Kidney (tissue), 14 donors: Measurements from ENCODE around the gene LRRC27. TPM values are rescaled to one million over a fixed set of nuclear protein-coding genes. Genes with fewer than 3 reads are reported as not detected.
"Not testable (repeated sequence)": the region's sequence is repeated elsewhere in the genome, so short reads cannot be mapped to it uniquely, and the experiment has no call there.

Experiments used
- DNase-seq, 5 donors: peaks; one replicate each; pipeline ENCODE4 v3.0.0-alpha.2; 2013 to 2020
- FAIRE-seq: peaks from 2 replicates; lab custom pipeline; 2012; peaks lifted over from hg19 to GRCh38; lab: Jason Lieb, UNC
- H3K27ac ChIP-seq, 2 donors: one replicate each; pipeline ENCODE4 v1.7.0; 2013; ENCODE audit warnings: low read depth in 2 of 2, low read length in 2 of 2, inconsistent platforms in 1 of 2
- H3K27me3 ChIP-seq: one replicate; pipeline ENCODE4 v1.7.1; 2013; ENCODE audit warnings: low read length, inconsistent platforms; ENCODE audit not compliant: control insufficient read depth, insufficient read depth
- H3K36me3 ChIP-seq, 3 donors: one replicate each; pipeline versions ENCODE4 v1.7.0 to v1.7.1; 2013; ENCODE audit warnings: low read length in 3 of 3, control low read depth in 1 of 3, inconsistent platforms in 1 of 3; ENCODE audit not compliant: insufficient read depth in 3 of 3, control insufficient read depth in 2 of 3
- H3K4me1 ChIP-seq, 3 donors: one replicate each; pipeline versions ENCODE4 v1.7.0 to v1.7.1; 2013; ENCODE audit warnings: low read length in 3 of 3, inconsistent platforms in 1 of 3, low read depth in 1 of 3; ENCODE audit not compliant: control insufficient read depth in 2 of 3, insufficient read depth in 2 of 3
- H3K4me3 ChIP-seq, 3 donors: one replicate each; pipeline versions ENCODE4 v1.7.0 to v1.8.1; 2013; ENCODE audit warnings: low read length in 3 of 3, control low read depth in 1 of 3, inconsistent platforms in 1 of 3
- H3K9ac ChIP-seq, 3 donors: one replicate each; pipeline versions ENCODE4 v1.7.0 to v1.7.1; 2013; ENCODE audit warnings: low read length in 3 of 3, control low read depth in 1 of 3, inconsistent platforms in 1 of 3
- H3K9me3 ChIP-seq, 3 donors: one replicate each; pipeline versions ENCODE4 v1.7.0 to v1.7.1; 2013; ENCODE audit warnings: low read length in 3 of 3, control low read depth in 1 of 3, inconsistent platforms in 1 of 3; ENCODE audit not compliant: control insufficient read depth in 2 of 3, insufficient read depth in 1 of 3
- CTCF ChIP-seq: IDR thresholded peaks from 3 replicates; pipeline ENCODE4 v1.5.1; 2012; ENCODE audit warnings: mild to moderate bottlenecking, moderate library complexity, borderline replicate concordance; ENCODE audit not compliant: insufficient read depth; ENCODE audit errors: extremely low read depth
- intact Hi-C: fragments of 100-400 bp; cut with DNase I; formaldehyde crosslinking; loops from one replicate; pipeline ENCODE4 v1.11.1; 2022
- polyA plus RNA-seq: library from polyadenylated mRNA; stranded (reverse); fragments of 350-450 nt; fragmentation: Illumina TruSeq; extraction: RNeasy Lipid Tissue Mini Kit (QIAGEN cat#74804); gene quantifications from one replicate; pipeline ENCODE4 v1.2.3, GENCODE V29; 2014; ENCODE audit warnings: low read depth, low replicate concordance; ENCODE audit not compliant: insufficient read depth
- total RNA-seq: library from RNA; stranded (reverse); fragmentation: NEBNext Ultra II Directional; extraction: Animal tissue kit (Norgen Biotek cat#: 25700); gene quantifications from one replicate; pipeline ENCODE4 v1.2.1, GENCODE V29; 2021
- donor health status: control.
- donor health status: control.
- donor health status: control.
- donor health status: control.
- donor health status: control.
- donor health status: DM: yes; HTN: yes; CAD: no.
- donor health status: Normal renal cell carcinoma (clear cell type).

LRRC27 gene
- total and polyA plus RNA-seq, 2 donors from 2014 or later = 14.4 to 14.6 TPM

DNA sequence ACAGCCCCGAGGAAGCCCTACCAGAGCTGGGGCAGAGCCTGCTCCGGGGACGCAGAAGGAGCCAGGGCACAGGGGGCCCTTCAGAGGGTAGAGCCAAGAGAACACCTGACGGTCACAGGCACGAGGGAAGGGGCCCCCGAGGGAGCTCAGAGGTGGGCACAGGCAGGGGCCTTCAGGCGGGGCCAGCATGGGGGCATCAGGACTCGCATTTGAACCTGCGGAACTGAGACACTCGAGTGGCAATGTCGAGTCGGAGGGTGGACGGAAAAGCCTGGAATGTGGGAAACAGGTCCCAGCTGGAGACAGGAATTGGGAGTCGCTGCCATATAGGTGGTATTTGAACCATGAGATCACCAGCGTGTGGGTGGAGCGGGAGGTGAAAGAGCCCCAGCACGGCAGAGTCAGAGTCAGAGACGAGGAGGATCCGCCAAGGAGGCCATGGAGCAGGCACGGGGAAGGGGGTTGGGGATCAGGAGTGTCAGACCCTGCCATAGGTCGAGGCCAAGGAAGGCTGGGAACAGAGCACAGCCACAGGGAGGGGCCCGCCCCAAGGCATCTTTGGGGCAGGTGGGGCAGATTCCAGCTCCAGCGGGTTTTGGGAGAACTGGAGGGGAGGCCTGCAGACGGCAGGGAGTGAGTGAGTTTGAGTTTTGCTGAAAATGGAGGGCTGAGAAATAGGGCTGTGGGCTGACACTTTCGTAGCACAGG lies 38.0 kb upstream of the LRRC27 start:
- no peak overlapping the region for H3K4me3 ChIP-seq
- no peaks in the 10 kb centered on the region for H3K27me3 ChIP-seq
- H3K9ac ChIP-seq = no peak overlapping the region
- intact Hi-C loops = no loop called here
- no peak for TF ChIP-seq CTCF
- no peaks in the 10 kb centered on the region for H3K36me3 ChIP-seq
- FAIRE-seq (no peak), DNase-seq (peak in 2 of 5 donors; percentile 41 to 60)
- H3K4me1 ChIP-seq = peaks cover 0 to 4% (median 0%) of the 10 kb centered on the region in 3 donors
- H3K9me3 ChIP-seq = no peaks in the 10 kb centered on the region
- H3K27ac ChIP-seq = no peak overlapping the region

- no peak overlapping the region for H3K4me3 ChIP-seq
- no peaks in the 10 kb centered on the region for H3K27me3 ChIP-seq
- peaks cover 0 to 4% (median 0%) of the 10 kb centered on the region in 3 donors for H3K4me1 ChIP-seq
- no peaks in the 10 kb centered on the region for H3K9me3 ChIP-seq
- no peak for TF ChIP-seq CTCF
- H3K27ac ChIP-seq = no peak overlapping the region
- no peak overlapping the region for H3K9ac ChIP-seq
- intact Hi-C loops = no loop called here
- no peak for FAIRE-seq
- DNase-seq = peak in 3 of 5 donors; percentile 26 to 46 (median 32)
- no peaks in the 10 kb centered on the region for H3K36me3 ChIP-seq
These were observed 37.3 kb upstream of the LRRC27 start for GRCh38 chr10:132294561-132295318.

- peak in 1 of 5 donors; percentile 48 for DNase-seq
- H3K9me3 ChIP-seq, H3K4me3 ChIP-seq, H3K9ac ChIP-seq, H3K4me1 ChIP-seq, intact Hi-C loops, FAIRE-seq, H3K36me3 ChIP-seq, H3K27ac ChIP-seq, H3K27me3 ChIP-seq: not testable (repeated sequence)
These were observed 36.5 kb upstream of the LRRC27 start for GRCh38 chr10:132295481-132295880.

DNA sequence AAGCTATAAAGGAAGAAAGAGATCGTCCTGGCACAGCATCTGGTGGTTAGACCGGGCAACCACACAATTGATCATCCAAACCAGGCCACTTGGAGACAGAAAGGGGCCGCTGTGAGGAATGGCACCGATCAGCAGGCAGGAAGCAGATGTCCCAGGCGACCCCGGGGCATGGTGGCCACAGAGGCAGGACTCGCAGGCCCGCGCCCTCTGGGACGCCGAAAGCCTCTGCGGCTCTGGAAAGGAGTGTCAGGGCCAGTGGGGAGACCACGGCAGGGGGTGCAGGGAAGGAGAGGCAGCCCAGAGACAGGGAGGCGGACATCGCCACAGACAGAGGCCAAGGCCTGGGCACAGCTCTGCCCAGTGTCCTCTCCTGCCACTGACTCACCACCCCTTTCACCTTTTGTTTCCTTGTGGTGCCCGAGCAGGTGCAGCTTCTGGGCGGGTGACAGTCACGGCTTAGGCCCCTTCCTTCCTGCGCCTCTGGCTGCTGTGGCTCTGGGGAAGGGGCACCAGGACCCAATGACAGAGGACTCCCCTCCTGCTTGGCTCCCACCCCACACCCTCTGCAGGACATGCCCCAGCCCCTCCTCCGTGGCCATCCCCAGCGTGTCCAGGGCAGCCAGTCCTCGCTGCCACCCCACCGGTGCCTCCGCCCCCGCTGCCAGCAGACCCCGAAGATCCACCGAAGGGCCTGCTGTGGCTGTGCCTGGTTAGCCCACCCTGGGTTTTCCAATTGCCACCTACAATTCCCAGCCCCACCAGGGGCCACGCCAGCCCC lies 35.1 kb upstream of the LRRC27 start:
- no peak for TF ChIP-seq CTCF
- H3K9me3 ChIP-seq = no peaks in the 10 kb centered on the region
- H3K4me1 ChIP-seq = peaks cover 0 to 4% (median 0%) of the 10 kb centered on the region in 3 donors
- FAIRE-seq (no peak), DNase-seq (peak in 2 of 5 donors; percentile 41 to 56)
- H3K27me3 ChIP-seq = no peaks in the 10 kb centered on the region
- intact Hi-C loops = no loop called here
- H3K4me3 ChIP-seq = no peak overlapping the region
- H3K9ac ChIP-seq = no peak overlapping the region
- H3K27ac ChIP-seq = no peak overlapping the region
- H3K36me3 ChIP-seq = no peaks in the 10 kb centered on the region
